GM12878 (cell line): ENCODE results near the gene TTLL3. TPM values are rescaled to one million over a fixed set of nuclear protein-coding genes. Genes with fewer than 3 reads are reported as not detected.

Experiments used
- ATAC-seq: fragments of 200-7000 bp; cut with Tn5 transposase; 3 replicates; pipeline ENCODE4 v1.9.1; 2020; ENCODE audit warnings: mild to moderate bottlenecking, moderate library complexity
- BruUV-seq: library from RNA; stranded (reverse); fragments of 400-500 nt; replicated peaks from 2 replicates; lab custom pipeline; 2021; lab: Mats Ljungman, UMichigan
- CTCF ChIA-PET: fragments of 300-600 bp; sonication (Branson Sonifier 250); formaldehyde crosslinking; extraction: SDS; loops from one replicate; lab custom pipeline; 2021; ENCODE audit warnings: inconsistent platforms; lab: Yijun Ruan, JAX
- POLR2A ChIA-PET: fragments of 350-600 bp; formaldehyde crosslinking; extraction: SDS; loops from one replicate; lab custom pipeline; 2021; ENCODE audit warnings: inconsistent platforms; lab: Charles Lee
- RAD21 ChIA-PET: fragments of 300-600 bp; sonication (Branson Sonifier 250); formaldehyde crosslinking; loops from one replicate; lab custom pipeline; 2023; ENCODE audit warnings: antibody characterized with exemption; ENCODE audit not compliant: unreplicated experiment; lab: Charles Lee
- SMC1A ChIA-PET: fragments of 300-600 bp; sonication (Branson Sonifier 250); formaldehyde crosslinking; loops from one replicate; lab custom pipeline; 2023; ENCODE audit not compliant: unreplicated experiment, uncharacterized antibody; lab: Charles Lee
- DNase-seq: peaks from one replicate; pipeline ENCODE4 v3.0.0-alpha.2; 2011; ENCODE audit warnings: low read depth, low spot score
- FAIRE-seq: peaks from 3 replicates; lab custom pipeline; 2011; peaks lifted over from hg19 to GRCh38; lab: Jason Lieb, UNC
- H2AFZ ChIP-seq: 2 replicates; pipeline ENCODE4 v1.6.0; 2011; ENCODE audit warnings: low read depth, low read length, control low read depth; ENCODE audit not compliant: control insufficient read depth
- H3K27ac ChIP-seq: 2 replicates; pipeline ENCODE4 v1.5.1; 2011; ENCODE audit warnings: control low read depth; ENCODE audit not compliant: control insufficient read depth, insufficient read depth
- H3K27me3 ChIP-seq, 2 experiments: replicated peaks in 1 of 2; 2 replicates each; pipeline versions ENCODE4 v1.6.0 to v1.6.1; 2011; ENCODE audit warnings: low read length in 1 of 2; ENCODE audit not compliant: control insufficient read depth in 2 of 2, insufficient read depth in 2 of 2
- H3K36me3 ChIP-seq, 2 experiments: 2 replicates each; pipeline ENCODE4 v1.5.1; 2011; ENCODE audit warnings: low read length in 1 of 2; ENCODE audit not compliant: control insufficient read depth in 2 of 2, insufficient read depth in 2 of 2
- H3K4me1 ChIP-seq: 2 replicates; pipeline ENCODE4 v1.6.1; 2011; ENCODE audit warnings: mild to moderate bottlenecking, low read length, moderate library complexity, mixed read lengths; ENCODE audit not compliant: control insufficient read depth, insufficient read depth
- H3K4me2 ChIP-seq: 2 replicates; pipeline ENCODE4 v1.6.0; 2011; ENCODE audit warnings: control low read depth; ENCODE audit not compliant: control insufficient read depth, insufficient read depth
- H3K4me3 ChIP-seq: fragments of 200-600 bp; sonication (generic); 2 replicates; pipeline ENCODE4 v1.5.1; 2016
- H3K79me2 ChIP-seq: 2 replicates; pipeline ENCODE4 v1.6.0; 2011; ENCODE audit warnings: low read length; ENCODE audit not compliant: control insufficient read depth, insufficient read depth
- H3K9ac ChIP-seq: 2 replicates; pipeline ENCODE4 v1.8.0; 2011; ENCODE audit warnings: low read length, control low read depth, mixed read lengths; ENCODE audit not compliant: control insufficient read depth, insufficient read depth
- H3K9me3 ChIP-seq: replicated peaks from 3 replicates; pipeline ENCODE4 v1.5.1; 2011; ENCODE audit warnings: mild to moderate bottlenecking, low read length; ENCODE audit not compliant: control insufficient read depth, insufficient read depth
- H4K20me1 ChIP-seq: 2 replicates; pipeline ENCODE4 v1.6.0; 2011; ENCODE audit not compliant: control insufficient read depth, insufficient read depth
- E4F1 ChIP-seq: fragments of 450-650 bp; IDR thresholded peaks from 2 replicates; pipeline ENCODE4 v1.6.1; 2018; ENCODE audit warnings: borderline replicate concordance, mild to moderate bottlenecking; ENCODE audit not compliant: partially characterized antibody
- IRF4 ChIP-seq: IDR thresholded peaks from 2 replicates; pipeline ENCODE4 v1.6.1; 2011; ENCODE audit warnings: low read depth, low read length
- NBN ChIP-seq: fragments of 450-650 bp; IDR thresholded peaks from 2 replicates; pipeline ENCODE4 v1.6.1; 2016
- POLR2AphosphoS5 ChIP-seq: IDR thresholded peaks from 2 replicates; pipeline ENCODE4 v1.6.1; 2011; ENCODE audit warnings: mild to moderate bottlenecking, low read length, inconsistent platforms
- SMC3 ChIP-seq: IDR thresholded peaks from 2 replicates; pipeline ENCODE4 v1.6.1; 2011; ENCODE audit warnings: low read length, improper control_type of control experiment, borderline replicate concordance
- SPI1 ChIP-seq: IDR thresholded peaks from 2 replicates; pipeline ENCODE4 v1.6.1; 2011; ENCODE audit warnings: low read depth, mild to moderate bottlenecking, low read length, moderate library complexity, borderline replicate concordance; ENCODE audit not compliant: insufficient read depth
- ZNF592 ChIP-seq: fragments of 450-650 bp; IDR thresholded peaks from 2 replicates; pipeline ENCODE4 v1.6.1; 2017; ENCODE audit warnings: mild to moderate bottlenecking, moderate library complexity
- ZNF622 ChIP-seq: fragments of 450-650 bp; IDR thresholded peaks from 2 replicates; pipeline ENCODE4 v1.6.1; 2017; ENCODE audit warnings: mild to moderate bottlenecking, inconsistent platforms
- WGBS: methylation state at CpG from one replicate; pipeline ENCODE4 v1.1.6; 2016; ENCODE audit warnings: low lambda C conversion rate; ENCODE audit not compliant: insufficient replicate concordance, insufficient coverage; ENCODE audit errors: missing lambda C conversion rate; 5-methylcytosine and 5-hydroxymethylcytosine counted together
- in situ Hi-C: fragments of 300-500 bp; cut with MboI; formaldehyde crosslinking; loops from 9 replicates; pipeline ENCODE4 v1.14.3; 2018; ENCODE audit warnings: mixed read lengths
- intact Hi-C: fragments of 100-400 bp; cut with micrococcal nuclease; formaldehyde crosslinking; loops from one replicate; pipeline ENCODE4 v1.14.2; 2022; ENCODE audit not compliant: unreplicated experiment
- polyA plus RNA-seq, 11 experiments: library from polyadenylated mRNA; depleted of rRNA in 4 of 11; unstranded in 6 of 11; stranded (reverse) in 5 of 11; fragments of >200 nt; fragmentation: Nextera tagmentation in 4 of 11; fragmentation: Illumina TruSeq in 1 of 11; extraction: Ambion mirVana in 4 of 11; extraction: Trizol in 1 of 11; gene quantifications; 1 replicate in 1 of 11; 2 replicates in 10 of 11; pipeline versions ENCODE4 v1.2.1 to v1.2.3, GENCODE V29; 2011 to 2016; ENCODE audit warnings: inconsistent platforms in 2 of 11, missing spikeins in 2 of 11, low read depth in 1 of 11
- total RNA-seq, 4 experiments: library from RNA; depleted of rRNA in 3 of 4; stranded (reverse); fragments of >200 nt in 3 of 4; fragmentation: Illumina TruSeq in 1 of 4; extraction: Trizol in 1 of 4; gene quantifications; 2 replicates each; pipeline versions ENCODE4 v1.2.1 to v1.2.3, GENCODE V29; 2013 to 2021

The TTLL3 gene
- total and polyA plus RNA-seq, 10 of the 15 experiments (the other 5 are each of a cell fraction or from before 2014, with no cell fraction given), result 4.2 to 51.3 (median 18.9) TPM

DNA sequence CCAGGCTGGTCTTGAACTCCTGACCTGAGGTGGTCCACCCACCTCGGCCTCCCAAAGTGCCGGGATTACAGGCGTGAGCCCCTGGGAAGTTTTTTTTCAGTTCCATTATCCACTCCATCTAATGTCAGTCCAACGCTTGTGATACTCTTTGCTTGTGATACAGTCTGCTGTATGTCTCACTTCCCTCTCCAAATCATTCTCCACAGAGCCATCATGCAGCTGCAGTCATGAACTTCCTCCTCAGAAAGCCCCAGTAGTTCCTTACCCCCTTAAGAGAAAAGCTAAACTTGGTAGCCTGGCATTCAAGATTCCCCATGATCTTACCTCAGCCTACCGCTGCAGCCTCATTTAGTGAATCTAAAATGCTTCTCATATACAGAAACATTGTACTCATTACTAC lies 14.9 kb upstream of the TTLL3 start (continued):
- 0 out of 2 replicates have a peak, but pooled peaks have one; percentile 39 for TF ChIP-seq IRF4
- no peak for TF ChIP-seq SMC3
- peak; percentile 79; the same call in 1 of the 2 replicates for TF ChIP-seq SPI1
- 0 out of 2 replicates have a peak, but pooled peaks have one; percentile 26 for TF ChIP-seq NBN
- TF ChIP-seq ZNF622, result no peak
- TF ChIP-seq, all 136 proteins: peak for 14

- peaks cover 49% of the 10 kb centered on the region for H3K79me2 ChIP-seq
- ChIA-PET POLR2A (interaction anchor here (0.6 to 2.8 kb wide), 5 partner anchors 11 to 260 kb away, joined by 3 to 19 read pairs (median 3); no protein-coding TSS in a partner anchor), SMC1A (no interaction called here), CTCF (no interaction called here), RAD21 (interaction anchor here (0.6 kb wide), 1 partner anchor 11 kb away, joined by 3 read pairs; no protein-coding TSS in a partner anchor)
- H3K27ac ChIP-seq, result no peak overlapping the region
- H2AFZ ChIP-seq, result no peak overlapping the region
- TF ChIP-seq ZNF592 (no peak), POLR2AphosphoS5 (0 out of 2 replicates have a peak, but pooled peaks have one; percentile 61), E4F1 (no peak)
- WGBS, result 93% methylated on average over 12 of the region's 12 CpGs
- in situ Hi-C loops, result no loop called here
- no peak overlapping the region for H3K9ac ChIP-seq
- FAIRE-seq, result no peak
- DNase-seq, result no peak
- H3K4me2 ChIP-seq, result no peak overlapping the region
- H3K27me3 ChIP-seq, result no peaks in the 10 kb centered on the region
- peaks cover 21 to 35% of the 10 kb centered on the region in 2 experiments for H3K36me3 ChIP-seq
- ATAC-seq, result no peak
- H4K20me1 ChIP-seq, result peaks cover 6% of the 10 kb centered on the region
- no TSS peak for BruUV-seq
- no peaks in the 10 kb centered on the region for H3K9me3 ChIP-seq
- intact Hi-C loops, result no loop called here
- peaks cover 7% of the 10 kb centered on the region for H3K4me1 ChIP-seq
- H3K4me3 ChIP-seq, result no peak overlapping the region
These were observed 12.7 kb upstream of the TTLL3 start for GRCh38 chr3:9797196-9797945.
